ENCODE measurements around the gene NOBOX. TPM values are rescaled to one million over a fixed set of nuclear protein-coding genes. Genes with fewer than 3 reads are reported as not detected.

Gene NOBOX
- total and polyA plus RNA-seq, 12 donors = not detected

DNA sequence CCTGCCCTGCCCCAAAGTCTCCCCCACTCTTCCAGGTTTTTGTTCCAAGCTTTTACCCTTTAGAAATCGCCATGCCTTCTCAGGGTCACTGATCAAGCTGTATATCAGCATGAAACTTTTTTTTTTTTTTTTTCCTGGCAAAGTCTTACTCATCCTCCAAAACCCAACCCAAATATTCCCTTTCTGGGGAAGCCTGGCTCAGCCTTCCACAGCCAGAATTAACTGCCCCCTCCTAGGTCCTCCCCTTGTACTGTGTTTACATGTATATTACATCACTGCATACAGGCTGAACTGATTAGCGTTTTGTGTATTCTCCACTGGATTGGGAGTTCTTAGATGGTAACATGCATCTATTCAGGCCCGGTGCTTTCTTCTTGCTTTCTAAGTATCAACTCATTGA lies 4.6 kb upstream of the NOBOX start:
- TF ChIP-seq POLR2A (IDR thresholded peaks at IDR 0.05) = no peak
- TF ChIP-seq, protein P1, sequence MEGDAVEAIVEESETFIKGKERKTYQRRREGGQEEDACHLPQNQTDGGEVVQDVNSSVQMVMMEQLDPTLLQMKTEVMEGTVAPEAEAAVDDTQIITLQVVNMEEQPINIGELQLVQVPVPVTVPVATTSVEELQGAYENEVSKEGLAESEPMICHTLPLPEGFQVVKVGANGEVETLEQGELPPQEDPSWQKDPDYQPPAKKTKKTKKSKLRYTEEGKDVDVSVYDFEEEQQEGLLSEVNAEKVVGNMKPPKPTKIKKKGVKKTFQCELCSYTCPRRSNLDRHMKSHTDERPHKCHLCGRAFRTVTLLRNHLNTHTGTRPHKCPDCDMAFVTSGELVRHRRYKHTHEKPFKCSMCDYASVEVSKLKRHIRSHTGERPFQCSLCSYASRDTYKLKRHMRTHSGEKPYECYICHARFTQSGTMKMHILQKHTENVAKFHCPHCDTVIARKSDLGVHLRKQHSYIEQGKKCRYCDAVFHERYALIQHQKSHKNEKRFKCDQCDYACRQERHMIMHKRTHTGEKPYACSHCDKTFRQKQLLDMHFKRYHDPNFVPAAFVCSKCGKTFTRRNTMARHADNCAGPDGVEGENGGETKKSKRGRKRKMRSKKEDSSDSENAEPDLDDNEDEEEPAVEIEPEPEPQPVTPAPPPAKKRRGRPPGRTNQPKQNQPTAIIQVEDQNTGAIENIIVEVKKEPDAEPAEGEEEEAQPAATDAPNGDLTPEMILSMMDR (IDR thresholded peaks at IDR 0.05) = no peak
- peak in 1 of 7 donors; percentile 21 for DNase-seq
- H3K27me3 ChIP-seq = no peaks in the 10 kb centered on the region
- intact Hi-C loops (cut with DNase I) = no loop called here
- H3K36me3 ChIP-seq (replicated peaks in 1 of 2) = no peaks in the 10 kb centered on the region
- H3K4me3 ChIP-seq = no peak overlapping the region
- no peak overlapping the region for H3K27ac ChIP-seq
- H3K4me1 ChIP-seq (replicated peaks in 1 of 2) = no peaks in the 10 kb centered on the region
- WGBS, 4 donors = 60 to 64% (median 62%) methylated on average over 3 of the region's 3 CpGs
- no peaks in the 10 kb centered on the region for H3K9me3 ChIP-seq (replicated peaks in 1 of 3)

DNA sequence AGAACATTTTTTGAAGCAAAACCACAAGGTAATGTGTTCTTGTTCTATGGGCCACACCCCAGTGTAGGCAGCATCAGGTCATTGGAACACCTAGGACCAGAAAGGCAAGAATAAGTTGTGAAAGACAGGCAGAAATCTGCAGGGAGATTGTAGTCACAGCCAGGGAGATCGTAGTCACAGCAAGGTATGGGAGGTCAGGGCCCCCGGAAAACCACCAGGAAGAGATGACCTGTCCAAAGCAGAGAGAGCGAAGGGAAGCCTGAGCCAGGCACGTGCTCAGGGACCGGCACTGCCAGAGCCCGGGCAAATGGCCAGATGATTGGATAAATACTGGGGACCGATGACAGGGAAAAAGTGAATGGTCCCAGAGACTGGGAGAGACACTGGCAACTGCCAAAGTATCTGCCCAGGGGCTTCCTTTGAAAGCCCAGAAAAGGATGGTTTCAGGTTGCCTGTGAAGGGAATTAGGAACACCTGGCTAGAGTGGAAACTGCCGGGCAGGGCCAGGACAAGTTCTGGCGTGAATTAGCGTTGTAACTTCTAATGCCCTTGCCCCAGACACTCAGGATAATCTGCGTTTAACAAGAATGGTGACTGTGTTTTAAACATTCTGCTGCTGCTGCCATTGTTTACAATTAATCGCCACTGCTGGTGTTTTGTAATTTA lies 3.9 kb upstream of the NOBOX start:
- Histone ChIP-seq H3K9me3 (replicated peaks in 1 of 3) (no peaks in the 10 kb centered on the region), H3K27ac (no peak overlapping the region), H3K4me3 (no peak overlapping the region), H3K36me3 (replicated peaks in 1 of 2) (no peaks in the 10 kb centered on the region), H3K27me3 (no peaks in the 10 kb centered on the region), H3K4me1 (replicated peaks in 1 of 2) (no peaks in the 10 kb centered on the region)
- intact Hi-C loops (cut with DNase I) = no loop called here
- whole genome bisulfite sequencing, 4 donors = 62 to 75% (median 71%) methylated on average over 12 of the region's 12 CpGs
- no peak for TF ChIP-seq POLR2A (IDR thresholded peaks at IDR 0.05)
- TF ChIP-seq, protein P1 (IDR thresholded peaks at IDR 0.05) = no peak
- DNase-seq = peak in 4 of 7 donors; percentile 20 to 33 (median 28)

DNA sequence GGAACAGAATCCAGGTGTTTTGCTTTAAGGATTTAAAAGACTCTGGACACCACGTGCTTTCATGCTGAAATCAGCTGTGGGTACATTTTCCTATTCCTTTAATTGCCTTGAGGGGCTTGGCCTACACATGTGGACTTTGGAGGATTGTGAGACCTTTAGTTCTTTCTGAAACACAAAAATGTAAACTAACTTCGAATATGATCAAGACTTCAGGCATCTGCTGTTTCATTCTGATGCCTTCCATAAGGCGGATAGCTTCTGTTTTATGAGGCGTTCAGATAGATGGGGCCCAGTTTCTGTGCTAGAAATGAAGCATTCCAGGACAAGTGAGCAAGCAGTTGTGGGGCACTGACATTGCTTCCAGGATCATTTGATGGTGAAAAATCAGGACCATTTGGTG lies 1.5 kb upstream of the NOBOX start:
- no peaks in the 10 kb centered on the region for H3K9me3 ChIP-seq (replicated peaks in 1 of 3)
- WGBS, 4 donors = 72 to 85% (median 75%) methylated on average over 4 of the region's 4 CpGs
- no peak for DNase-seq
- no peak overlapping the region for H3K4me3 ChIP-seq
- H3K27me3 ChIP-seq = no peaks in the 10 kb centered on the region
- H3K27ac ChIP-seq = no peak overlapping the region
- H3K36me3 ChIP-seq (replicated peaks in 1 of 2) = no peaks in the 10 kb centered on the region
- no peak for TF ChIP-seq POLR2A (IDR thresholded peaks at IDR 0.05)
- TF ChIP-seq, protein P1 (IDR thresholded peaks at IDR 0.05) = no peak
- intact Hi-C loops (cut with DNase I) = no loop called here
- no peaks in the 10 kb centered on the region for H3K4me1 ChIP-seq (replicated peaks in 1 of 2)

DNA sequence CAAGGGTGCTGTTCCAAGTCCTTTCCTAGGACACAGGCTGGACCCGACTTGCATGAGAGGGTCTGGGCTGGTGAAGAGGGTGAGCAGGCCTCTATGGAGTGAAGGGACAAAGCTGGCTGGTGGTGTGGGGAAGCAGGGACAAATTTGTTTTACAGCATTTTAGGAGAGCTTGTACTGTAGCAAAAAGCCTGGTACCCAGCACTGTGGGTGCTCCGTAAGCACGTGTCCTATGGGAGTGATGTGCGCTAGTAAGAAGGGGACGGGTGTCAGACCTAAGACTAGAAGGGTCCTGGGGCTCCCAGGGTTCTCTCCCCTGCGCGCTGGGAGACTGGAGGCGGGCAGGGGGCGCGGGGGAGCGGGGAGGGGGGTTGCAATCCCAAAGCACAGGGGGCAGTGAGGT lies 391 bp downstream of the NOBOX start:
- intact Hi-C loops (cut with DNase I) = no loop called here
- WGBS, 4 donors = 85 to 93% (median 89%) methylated on average over 9 to 11 of the region's 11 CpGs

More for the DNA sequence above, 391 bp downstream of the NOBOX start:
- Histone ChIP-seq H3K36me3 (replicated peaks in 1 of 2) (no peaks in the 10 kb centered on the region), H3K27me3 (no peaks in the 10 kb centered on the region), H3K4me3 (no peak overlapping the region), H3K4me1 (replicated peaks in 1 of 2) (no peaks in the 10 kb centered on the region), H3K27ac (no peak overlapping the region), H3K9me3 (replicated peaks in 1 of 3) (no peaks in the 10 kb centered on the region)
- DNase-seq = no peak
- TF ChIP-seq POLR2A (IDR thresholded peaks at IDR 0.05) = no peak
- TF ChIP-seq, protein P1 (IDR thresholded peaks at IDR 0.05) = no peak

Measured in adrenal gland (tissue), 12 donors.